Measurements from ENCODE around the gene ZFYVE28.

Gene ZFYVE28

DNA sequence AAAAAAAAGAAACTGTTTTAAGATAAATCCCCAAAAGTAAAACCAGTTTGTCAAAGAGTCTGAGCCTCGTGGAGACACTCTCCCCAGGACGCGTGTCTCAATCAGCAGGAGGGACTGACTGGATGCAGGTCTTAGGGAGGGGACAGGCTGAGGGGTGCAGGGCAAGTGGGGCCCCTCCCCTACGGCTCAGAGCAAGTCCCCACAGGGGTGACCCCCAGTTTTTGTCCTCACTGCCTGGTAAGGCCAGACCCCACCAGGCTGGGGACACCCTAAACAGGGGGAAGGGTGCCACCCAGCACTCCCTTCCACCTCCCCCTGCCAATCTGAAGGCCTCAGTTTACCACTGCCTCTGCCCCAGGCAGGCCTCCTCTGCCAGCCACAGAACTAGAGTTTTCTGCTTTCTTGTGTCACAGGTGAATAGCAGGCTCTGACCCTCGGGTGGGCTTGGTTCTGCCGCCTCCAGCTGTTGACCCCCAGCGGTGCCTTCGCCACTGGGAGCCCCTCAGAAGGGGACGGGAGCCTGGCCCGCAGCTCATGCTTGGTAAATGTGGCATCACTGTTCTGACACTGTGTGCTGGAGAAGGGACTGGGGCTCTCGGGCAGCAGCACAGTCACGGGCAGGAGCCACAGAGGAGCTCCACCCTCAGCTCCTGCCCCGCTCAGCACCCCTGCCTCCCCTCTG, 86.8 kb downstream of the ZFYVE28 start:
- no peak for DNase-seq (ENCODE audit: low spot score)

DNA sequence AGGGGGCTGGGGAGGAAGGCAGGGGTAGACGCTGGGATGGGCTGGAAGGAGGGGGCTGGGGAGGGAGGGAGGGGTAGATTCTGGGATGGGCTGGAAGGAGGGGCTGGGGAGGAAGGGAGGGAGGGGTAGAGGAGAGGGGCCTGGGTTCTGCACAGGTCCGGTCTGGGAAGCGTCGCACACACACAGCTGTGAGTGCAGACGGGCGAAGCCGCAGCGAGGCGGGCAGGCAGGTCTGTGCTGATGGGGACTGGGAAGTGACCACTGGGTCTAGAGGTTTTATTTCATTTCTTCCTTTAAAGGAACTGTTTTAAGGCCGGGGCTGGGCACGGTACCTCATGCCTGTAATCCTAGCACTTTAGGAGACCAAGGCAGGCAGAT, 87.4 kb downstream of the ZFYVE28 start:
- no peak for DNase-seq (ENCODE audit: low spot score)

- DNase-seq (ENCODE audit: low spot score) = no peak
These were observed 88.1 kb downstream of the ZFYVE28 start for GRCh38 chr4:2330091-2331042.

- no peak for DNase-seq (ENCODE audit: low spot score)
These were observed 90.9 kb downstream of the ZFYVE28 start for GRCh38 chr4:2327579-2327978.

GRCh38 chr4:2324891-2325290, 93.6 kb downstream of the ZFYVE28 start:
- no peak for DNase-seq (ENCODE audit: low spot score)

DNA sequence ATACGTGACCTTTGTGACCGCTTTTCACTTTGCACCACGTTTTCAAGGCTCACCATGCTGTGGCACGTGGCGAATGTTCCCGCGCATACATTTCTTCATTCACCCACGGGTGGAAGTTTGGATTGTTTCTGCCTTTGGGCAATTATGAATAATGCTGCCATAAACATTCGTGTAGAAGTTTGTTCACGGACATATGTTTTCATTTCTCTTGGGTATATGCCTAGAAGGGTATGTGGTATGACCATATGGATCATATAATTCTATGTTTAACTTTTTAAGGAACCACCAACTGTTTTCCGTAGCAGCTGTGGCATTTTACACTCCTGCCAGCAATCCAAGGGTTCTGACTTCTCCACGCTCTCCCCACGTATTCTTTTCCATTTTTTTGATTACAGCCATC, 95.6 kb downstream of the ZFYVE28 start:
- no peak for DNase-seq (ENCODE audit: low spot score)

DNA sequence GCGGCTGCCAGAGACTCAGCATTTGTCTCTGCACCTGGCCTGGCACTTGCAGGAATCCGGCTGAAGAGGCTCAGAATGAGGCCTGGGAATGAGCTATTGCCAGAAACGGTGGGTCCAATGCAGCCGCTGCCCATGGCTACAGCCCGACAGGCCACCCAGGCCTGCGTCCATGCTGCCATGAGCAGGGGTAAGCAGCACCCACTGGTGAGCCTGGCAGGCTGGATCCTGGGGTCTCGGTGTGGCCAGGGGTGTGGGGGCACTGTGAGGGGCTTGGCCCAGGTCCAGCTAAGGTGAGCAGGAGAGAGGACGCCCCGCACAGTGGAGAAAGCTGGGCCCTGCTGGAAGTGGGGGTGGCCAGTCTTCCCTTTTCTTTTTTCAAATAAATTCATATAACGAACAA, 96.2 kb downstream of the ZFYVE28 start:
- no peak for DNase-seq (ENCODE audit: low spot score)

- DNase-seq (ENCODE audit: low spot score) = no peak
These were observed 96.9 kb downstream of the ZFYVE28 start for GRCh38 chr4:2321279-2322196.

DNA sequence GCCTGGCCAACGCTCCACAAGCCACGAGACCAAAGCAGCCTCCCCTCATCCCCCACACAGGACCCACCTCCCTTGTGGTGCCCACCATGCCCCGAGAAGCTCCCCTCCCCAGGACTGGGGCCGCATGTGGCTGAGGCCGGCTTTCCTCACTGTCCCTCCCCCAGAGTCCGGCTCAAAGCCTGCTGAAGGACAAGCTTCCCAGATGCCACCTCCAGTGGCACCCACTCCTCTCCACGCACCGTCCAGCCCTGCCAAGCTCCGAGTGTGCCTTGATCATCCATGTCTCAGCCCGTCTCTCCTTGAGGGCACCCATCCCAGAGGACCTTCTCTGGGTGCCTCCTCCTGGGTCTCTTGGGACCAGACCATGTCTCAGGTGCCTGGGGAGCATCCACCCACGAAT, 97.7 kb downstream of the ZFYVE28 start:
- DNase-seq (ENCODE audit: low spot score) = no peak

DNA sequence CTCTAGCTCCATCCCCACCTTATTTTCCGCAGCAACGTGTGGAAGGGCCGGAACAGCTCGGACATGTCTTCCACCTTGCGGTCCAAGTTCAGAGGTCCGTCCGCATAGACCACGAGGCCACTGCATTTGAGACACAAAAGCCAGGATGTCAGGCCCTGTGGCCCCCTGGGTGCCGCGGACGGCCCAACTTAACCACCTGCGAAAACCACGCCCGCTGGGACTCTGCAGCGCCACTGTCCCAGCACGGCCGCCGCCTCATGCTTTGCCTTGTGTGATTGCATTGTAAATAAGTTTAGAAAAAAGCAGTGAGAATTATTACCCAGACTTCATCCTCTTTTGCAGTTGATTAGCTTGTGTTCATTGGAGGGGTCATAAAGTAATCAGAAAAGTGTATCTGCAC, 98.3 kb downstream of the ZFYVE28 start:
- no peak for DNase-seq (ENCODE audit: low spot score)

- DNase-seq (ENCODE audit: low spot score) = no peak
These were observed 99.6 kb downstream of the ZFYVE28 start for GRCh38 chr4:2318885-2319284.

DNA sequence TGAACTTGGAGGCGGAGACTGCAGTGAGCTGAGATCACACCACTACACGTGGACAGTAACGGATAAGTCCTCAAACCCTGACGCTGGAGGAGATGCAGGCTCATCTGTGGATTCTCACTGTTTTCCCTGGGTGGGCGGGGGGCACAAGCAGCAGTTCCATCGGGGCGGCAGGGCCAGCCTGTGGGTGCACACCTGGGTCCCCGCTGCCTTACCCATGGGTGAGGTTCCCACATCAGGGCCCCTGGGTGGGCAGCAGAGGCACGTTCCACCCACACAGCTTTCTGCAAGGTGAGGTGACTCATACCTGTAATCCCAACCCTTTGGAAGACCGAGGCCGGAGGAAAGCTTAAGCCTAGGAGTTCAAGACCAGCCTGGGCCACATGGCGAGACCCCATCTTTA, 100.0 kb downstream of the ZFYVE28 start:
- DNase-seq (ENCODE audit: low spot score) = no peak

DNA sequence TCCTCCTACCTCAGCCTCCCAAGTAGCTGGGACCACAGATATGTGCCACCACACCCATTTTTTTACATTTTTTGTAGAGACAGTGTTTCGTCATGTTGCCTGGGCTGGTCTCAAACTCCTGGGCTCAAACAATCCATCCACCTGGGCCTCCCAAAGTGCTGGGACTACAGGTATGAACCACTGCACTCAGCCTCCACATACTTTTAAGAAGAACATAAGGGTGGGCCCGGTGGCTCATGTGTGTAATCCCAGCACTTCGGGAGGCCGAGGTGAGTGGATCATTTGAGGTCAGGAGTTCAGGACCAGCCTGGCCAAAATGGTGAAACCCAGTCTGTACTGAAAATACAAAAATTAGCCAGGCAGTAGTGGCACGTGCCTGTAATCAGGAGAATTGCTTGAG, 105.1 kb downstream of the ZFYVE28 start:
- DNase-seq (ENCODE audit: low spot score) = no peak

DNA sequence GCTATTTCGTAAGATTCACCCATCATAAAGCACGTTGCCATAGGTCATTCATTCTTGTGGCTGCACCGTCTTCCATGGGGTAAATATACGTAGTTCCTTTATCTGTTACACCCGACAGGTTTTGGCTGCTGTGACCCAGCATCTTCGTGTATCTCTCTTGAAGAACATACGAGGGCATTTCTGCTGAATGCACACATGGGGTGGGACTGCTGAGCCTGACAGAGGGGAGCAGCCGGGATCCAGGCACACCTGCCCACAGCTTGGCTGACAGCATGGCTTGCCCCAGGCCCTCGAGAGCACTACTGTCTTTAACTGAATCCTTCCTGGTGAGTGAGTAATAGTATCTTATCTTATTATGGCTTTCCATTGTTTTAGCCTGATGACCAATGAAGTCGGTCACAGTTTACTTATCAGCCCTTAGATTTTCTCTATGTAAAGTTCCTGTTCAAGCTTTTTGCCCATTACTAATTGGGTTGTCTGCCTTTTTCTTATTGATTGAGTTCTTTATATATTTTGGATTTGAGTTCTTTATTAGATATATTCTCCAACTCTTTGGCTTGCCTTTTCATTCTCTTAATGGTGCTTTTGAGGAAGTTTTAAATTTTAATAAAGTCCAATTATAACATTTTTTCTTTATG, 111.6 kb downstream of the ZFYVE28 start:
- DNase-seq (ENCODE audit: low spot score) = no peak

DNA sequence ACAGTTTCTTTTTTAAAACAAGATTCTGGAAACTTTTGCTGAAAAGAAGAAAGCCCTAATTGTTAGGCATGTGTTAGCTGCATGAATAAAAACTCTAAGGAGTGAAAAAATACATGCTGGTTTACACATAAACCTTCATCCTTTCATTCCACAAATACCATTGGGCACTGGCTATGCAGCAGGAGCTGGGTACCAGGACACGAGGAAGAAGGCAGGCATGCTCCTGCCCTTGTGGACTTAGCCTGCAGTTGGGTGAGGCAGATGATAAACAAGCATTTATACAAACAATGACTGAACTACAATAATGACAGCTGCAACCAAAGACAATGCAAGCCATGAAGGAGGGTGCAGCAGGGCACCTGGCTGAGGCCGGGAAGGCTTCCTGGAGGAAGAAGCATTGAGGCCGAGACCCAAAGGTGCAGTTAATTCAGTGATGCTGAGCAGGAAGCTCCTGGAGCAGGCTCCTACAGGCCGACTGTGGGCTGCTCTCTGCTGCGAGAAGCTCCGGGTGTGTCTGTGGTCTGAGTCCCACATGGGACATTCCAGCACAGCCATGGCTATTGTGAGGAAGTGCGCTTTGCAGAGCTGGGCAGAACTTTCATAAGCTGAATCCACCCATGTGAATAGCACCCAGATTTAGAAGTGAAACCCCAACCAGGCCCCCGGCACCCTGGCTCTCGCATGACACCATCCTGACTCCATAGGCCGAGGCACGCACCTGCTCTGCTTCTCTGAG, 112.5 kb downstream of the ZFYVE28 start:
- no peak for DNase-seq (ENCODE audit: low spot score)

DNA sequence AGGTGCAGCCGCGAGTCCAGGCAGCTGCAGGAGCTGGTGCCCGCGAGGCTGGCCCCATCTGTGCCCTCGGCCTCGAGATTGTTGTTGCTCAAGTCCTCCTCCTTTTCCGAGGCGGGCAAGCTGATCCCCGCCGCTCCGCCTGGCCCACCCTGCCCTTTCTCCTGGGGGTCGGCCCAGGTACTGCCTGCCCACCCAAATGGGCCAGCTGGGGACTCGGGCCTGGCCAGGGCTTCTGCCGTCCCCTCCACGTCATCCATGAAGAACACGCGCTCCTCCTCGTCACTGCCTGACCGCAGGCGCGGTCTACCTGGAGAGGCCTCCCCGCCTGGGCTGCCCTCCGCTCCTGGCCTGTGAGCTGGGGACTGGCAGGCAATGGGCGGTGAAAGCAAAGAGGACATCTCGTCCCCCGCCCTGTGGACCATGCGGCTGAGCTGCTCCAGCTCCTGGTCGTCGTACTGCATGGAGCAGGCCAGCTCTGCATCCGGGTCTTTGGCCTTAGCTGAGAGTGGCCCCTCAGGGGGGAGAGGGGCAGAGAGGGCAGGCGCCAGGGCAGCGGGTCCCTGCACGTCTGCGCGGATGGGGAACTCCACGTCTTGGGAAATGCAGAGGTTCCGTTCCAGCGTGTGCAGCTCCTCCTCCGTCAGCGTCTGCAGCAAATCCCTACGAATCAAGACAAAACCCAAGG, 113.4 kb downstream of the ZFYVE28 start:
- no peak for DNase-seq (ENCODE audit: low spot score)

- no peak for DNase-seq (ENCODE audit: low spot score)
These were observed 114.0 kb downstream of the ZFYVE28 start for GRCh38 chr4:2304321-2304876.

DNA sequence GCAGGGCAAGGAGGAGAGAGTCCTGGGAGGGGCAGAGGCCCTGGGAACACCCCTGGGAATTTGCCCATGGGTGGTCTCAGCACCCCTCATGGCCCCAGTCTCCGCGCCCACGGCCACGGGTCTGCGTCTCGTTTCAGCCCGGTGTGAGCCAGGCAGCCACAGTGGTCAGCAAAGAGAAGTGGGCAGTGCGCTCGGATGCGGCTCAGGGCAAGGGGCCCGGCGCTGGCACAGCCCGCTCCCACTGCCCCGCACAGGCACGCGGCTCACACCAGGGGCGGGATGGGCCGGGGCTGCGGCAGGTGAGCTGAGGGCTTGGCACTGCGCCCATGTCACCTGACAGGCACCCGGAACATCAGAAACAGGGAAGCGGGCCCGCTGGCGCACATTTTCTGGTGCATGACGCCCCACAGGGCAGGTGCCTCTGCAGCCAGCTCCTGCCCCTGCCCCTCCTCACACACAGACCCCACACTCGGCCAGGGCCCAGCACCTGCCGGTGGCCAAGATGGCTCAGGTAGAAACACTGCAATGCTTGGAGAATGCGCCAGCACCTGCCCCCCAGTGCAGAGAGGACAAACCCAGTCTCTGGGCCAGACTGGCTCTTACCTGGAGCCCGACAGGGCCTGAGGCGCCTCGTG, 114.6 kb downstream of the ZFYVE28 start:
- DNase-seq (ENCODE audit: low spot score) = no peak

- DNase-seq (ENCODE audit: low spot score) = no peak
These were observed 115.2 kb downstream of the ZFYVE28 start for GRCh38 chr4:2303121-2303685.

Data from NAMALWA (cell line).